ENCODE data around the gene H1-8. TPM values are rescaled to one million over a fixed set of nuclear protein-coding genes. Genes with fewer than 3 reads are reported as not detected.
"Not testable (repeated sequence)": the region's sequence is repeated elsewhere in the genome, so short reads cannot be mapped to it uniquely, and the experiment has no call there.

The H1-8 gene
- polyA plus RNA-seq (2013, experiment 1 of 2; ENCODE audit: insufficient read length): not detected
- polyA plus RNA-seq (2013, experiment 2 of 2; ENCODE audit: insufficient read length): not detected

GRCh38 chr3:129543156-129543790 lies at the start of gene H1-8:
TSS of gene H1-8 (plus strand) at chr3:129543175. CDS start at chr3:129543219, 44 bp downstream.
- no peak for DNase-seq

- DNase-seq: no peak
Measured at GRCh38 chr3:129493206-129493605, 49.8 kb upstream of the H1-8 start.

- DNase-seq: not testable (repeated sequence)
Measured at GRCh38 chr3:129494499-129494898, 48.5 kb upstream of the H1-8 start.

GRCh38 chr3:129495006-129495639 lies 47.9 kb upstream of the H1-8 start:
- peak; percentile 76 for DNase-seq

GRCh38 chr3:129497876-129498275 lies 45.1 kb upstream of the H1-8 start:
- not testable (repeated sequence) for DNase-seq

- not testable (repeated sequence) for DNase-seq
Measured at GRCh38 chr3:129498603-129499488, 44.1 kb upstream of the H1-8 start.

GRCh38 chr3:129499604-129500333 lies 43.2 kb upstream of the H1-8 start:
- DNase-seq: not testable (repeated sequence)

GRCh38 chr3:129500334-129500658 lies 42.7 kb upstream of the H1-8 start:
- no peak for DNase-seq

GRCh38 chr3:129501630-129502029 lies 41.3 kb upstream of the H1-8 start:
- DNase-seq: no peak

GRCh38 chr3:129502641-129503408 lies 40.1 kb upstream of the H1-8 start:
- DNase-seq: no peak

- DNase-seq: no peak
Measured at GRCh38 chr3:129503471-129504291, 39.3 kb upstream of the H1-8 start.

- no peak for DNase-seq
Measured at GRCh38 chr3:129504471-129505100, 38.4 kb upstream of the H1-8 start.

- DNase-seq: no peak
Measured at GRCh38 chr3:129505341-129505740, 37.6 kb upstream of the H1-8 start.

GRCh38 chr3:129506231-129506742 lies 36.7 kb upstream of the H1-8 start:
- DNase-seq: no peak

- DNase-seq: no peak
Measured at GRCh38 chr3:129507181-129507831, 35.7 kb upstream of the H1-8 start.

- no peak for DNase-seq
Measured at GRCh38 chr3:129512595-129512994, 30.4 kb upstream of the H1-8 start.

- no peak for DNase-seq
Measured at GRCh38 chr3:129513705-129514104, 29.3 kb upstream of the H1-8 start.

- no peak for DNase-seq
Measured at GRCh38 chr3:129514110-129514509, 28.9 kb upstream of the H1-8 start.

GRCh38 chr3:129514563-129514962 lies 28.4 kb upstream of the H1-8 start:
- no peak for DNase-seq
